WTC11 (cell line): ENCODE measurements around the gene OR2V1. TPM values are rescaled to one million over a fixed set of nuclear protein-coding genes. Genes with fewer than 3 reads are reported as not detected.
"Not testable (repeated sequence)": the region's sequence is repeated elsewhere in the genome, so short reads cannot be mapped to it uniquely, and the experiment has no call there.

Source experiments
- ATAC-seq: fragments of 200-7000 bp; cut with Tn5 transposase; 2 replicates; pipeline ENCODE4 v1.10.0; 2021; ENCODE audit warnings: mild to moderate bottlenecking, moderate library complexity
- CTCF ChIA-PET: fragments of 300-600 bp; sonication (Branson Sonifier 250); formaldehyde crosslinking; loops from one replicate; lab custom pipeline; 2021; ENCODE audit warnings: antibody characterized with exemption; lab: Charles Lee
- POLR2A ChIA-PET: fragments of 350-600 bp; sonication (Branson Sonifier 250); formaldehyde crosslinking; loops from one replicate; lab custom pipeline; 2021; ENCODE audit warnings: antibody characterized with exemption; lab: Charles Lee
- DNase-seq: peaks from one replicate; pipeline ENCODE4 v3.0.0; 2021; ENCODE audit warnings: low spot score
- H3K27ac Mint-ChIP-seq: 2 replicates; pipeline ENCODE4 v1.8.0; 2021; ENCODE audit warnings: mixed read lengths
- H3K27me3 Mint-ChIP-seq: 2 replicates; pipeline ENCODE4 v1.8.0; 2021; ENCODE audit warnings: low read depth, mild to moderate bottlenecking, moderate library complexity, mixed read lengths
- H3K36me3 Mint-ChIP-seq: 2 replicates; pipeline ENCODE4 v1.8.0; 2021; ENCODE audit warnings: mixed read lengths
- H3K4me1 Mint-ChIP-seq: 2 replicates; pipeline ENCODE4 v1.8.0; 2022; ENCODE audit warnings: mixed read lengths
- H3K4me3 Mint-ChIP-seq: 2 replicates; pipeline ENCODE4 v1.8.0; 2021; ENCODE audit warnings: mild to moderate bottlenecking, moderate library complexity, mixed read lengths
- H3K9me3 Mint-ChIP-seq: 2 replicates; pipeline ENCODE4 v1.8.0; 2021; ENCODE audit warnings: mixed read lengths
- ATF1 ChIP-seq: sonication (generic); formaldehyde crosslinking; IDR thresholded peaks from 2 replicates; pipeline ENCODE4 v1.8.1; 2023; ENCODE audit warnings: mild to moderate bottlenecking, moderate library complexity, missing genetic modification reagents
- CREB1 ChIP-seq: sonication (generic); formaldehyde crosslinking; IDR thresholded peaks from 2 replicates; pipeline ENCODE4 v1.8.0; 2023; ENCODE audit warnings: mild to moderate bottlenecking, missing genetic modification reagents
- EMX1 ChIP-seq: fragments of 250-450 bp; sonication (Bioruptor Pico); IDR thresholded peaks from 2 replicates; pipeline ENCODE4 v1.8.0; 2021; ENCODE audit warnings: mild to moderate bottlenecking
- FOXP1 ChIP-seq: sonication (generic); formaldehyde crosslinking; IDR thresholded peaks from 2 replicates; pipeline ENCODE4 v1.8.0; 2022; ENCODE audit warnings: missing genetic modification reagents, mild to moderate bottlenecking, moderate library complexity, borderline replicate concordance
- MXD4 ChIP-seq: fragments of 250-450 bp; sonication (Bioruptor Pico); IDR thresholded peaks from 2 replicates; pipeline ENCODE4 v1.8.0; 2021; ENCODE audit warnings: mild to moderate bottlenecking, moderate library complexity, borderline replicate concordance
- NR3C1 ChIP-seq: sonication (generic); formaldehyde crosslinking; conservative IDR thresholded peaks from 2 replicates; pipeline ENCODE4 v1.8.1; 2023; ENCODE audit warnings: low read depth, mild to moderate bottlenecking, missing genetic modification reagents
- RELA ChIP-seq: sonication (generic); formaldehyde crosslinking; IDR thresholded peaks from 2 replicates; pipeline ENCODE4 v1.8.1; 2022; ENCODE audit warnings: missing genetic modification reagents, mild to moderate bottlenecking, borderline replicate concordance
- SP1 ChIP-seq: sonication (generic); formaldehyde crosslinking; conservative IDR thresholded peaks from 2 replicates; pipeline ENCODE4 v1.8.1; 2022; ENCODE audit warnings: missing genetic modification reagents
- TEAD4 ChIP-seq: sonication (generic); formaldehyde crosslinking; IDR thresholded peaks from 2 replicates; pipeline ENCODE4 v1.8.0; 2022; ENCODE audit warnings: mild to moderate bottlenecking, missing genetic modification reagents
- total RNA-seq: library from RNA; stranded (reverse); gene quantifications from 3 replicates; pipeline ENCODE4 v1.2.3, GENCODE V29; 2021
- TF ChIP-seq, protein P1 (sequence below): sonication (generic); formaldehyde crosslinking; IDR thresholded peaks from 2 replicates; pipeline ENCODE4 v1.8.0; 2022; ENCODE audit warnings: mild to moderate bottlenecking, missing genetic modification reagents
- TF ChIP-seq, protein P2 (sequence below): sonication (generic); formaldehyde crosslinking; IDR thresholded peaks from 2 replicates; pipeline ENCODE4 v1.8.0; 2022; ENCODE audit warnings: mild to moderate bottlenecking, missing genetic modification reagents
- TF ChIP-seq, protein P3 (sequence below): sonication (generic); formaldehyde crosslinking; IDR thresholded peaks from 2 replicates; pipeline ENCODE4 v1.8.1; 2022; ENCODE audit warnings: mild to moderate bottlenecking, missing genetic modification reagents, moderate library complexity, borderline replicate concordance
- TF ChIP-seq, protein P4 (sequence below): fragments of 250-450 bp; sonication (Bioruptor Pico); IDR thresholded peaks from 2 replicates; pipeline ENCODE4 v1.8.0; 2021; ENCODE audit warnings: mild to moderate bottlenecking
- TF ChIP-seq, protein P5 (sequence below): sonication (generic); formaldehyde crosslinking; IDR thresholded peaks from 2 replicates; pipeline ENCODE4 v1.8.1; 2023; ENCODE audit warnings: mild to moderate bottlenecking, missing genetic modification reagents, borderline replicate concordance

OR2V1 gene
- total RNA-seq, 1 experiment from 2014 or later, result not detected

DNA sequence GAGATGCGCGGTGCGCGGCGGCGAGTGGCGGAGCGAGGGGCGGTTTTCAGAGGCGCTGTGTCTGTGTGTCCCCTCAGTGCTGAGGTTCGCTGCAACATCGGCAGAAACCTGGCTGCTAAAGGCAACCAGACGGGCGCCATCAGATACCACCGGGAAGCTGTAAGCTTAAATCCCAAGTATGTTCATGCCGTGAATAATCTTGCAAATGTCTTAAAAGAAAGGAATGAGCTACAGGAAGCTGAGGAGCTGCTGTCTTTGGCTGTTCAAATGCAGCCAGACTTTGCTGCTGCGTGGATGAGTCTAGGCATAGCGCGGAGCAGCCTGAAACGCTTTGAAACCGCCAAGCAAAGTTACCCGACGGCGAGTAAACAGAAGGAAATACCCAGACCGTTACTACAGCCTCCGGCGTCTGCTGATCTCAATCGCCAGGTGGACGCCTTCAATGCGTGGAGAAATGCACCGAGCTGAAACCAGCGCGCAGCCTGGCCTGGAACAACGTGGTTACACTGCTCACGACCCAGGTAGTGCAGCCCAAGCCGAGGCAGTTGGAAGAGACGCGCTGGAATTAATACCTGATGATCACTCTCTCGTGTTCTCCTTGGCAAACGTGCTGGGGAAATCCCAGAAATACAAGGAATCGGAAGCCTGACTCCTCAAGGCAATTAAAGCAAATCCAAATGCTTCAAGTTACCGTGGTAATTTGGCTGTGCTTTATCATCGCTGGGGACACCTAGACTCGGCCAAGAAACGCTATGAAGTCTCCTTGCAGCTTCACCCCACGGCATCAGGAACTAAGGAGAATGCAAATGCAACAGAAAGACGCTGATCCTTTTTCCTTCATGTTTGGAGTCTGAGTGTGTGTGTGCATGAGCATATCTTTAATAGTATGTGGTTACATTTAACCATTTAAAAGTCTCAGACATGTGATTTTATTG is 15.9 kb downstream of the OR2V1 start:
- POLR2A ChIA-PET, result interaction anchor here (0.5 kb wide), 1 partner anchor 255 kb away, joined by 3 read pairs; no protein-coding TSS in a partner anchor
- H3K4me1 Mint-ChIP-seq, result peaks cover 26% of the 10 kb centered on the region
- H3K4me3 Mint-ChIP-seq, result peak overlapping the region; percentile 73
- TF ChIP-seq FOXP1 (CRISPR knock-in tag), result peak; percentile 43; the same call in 1 of the 2 replicates
- TF ChIP-seq, protein P1, sequence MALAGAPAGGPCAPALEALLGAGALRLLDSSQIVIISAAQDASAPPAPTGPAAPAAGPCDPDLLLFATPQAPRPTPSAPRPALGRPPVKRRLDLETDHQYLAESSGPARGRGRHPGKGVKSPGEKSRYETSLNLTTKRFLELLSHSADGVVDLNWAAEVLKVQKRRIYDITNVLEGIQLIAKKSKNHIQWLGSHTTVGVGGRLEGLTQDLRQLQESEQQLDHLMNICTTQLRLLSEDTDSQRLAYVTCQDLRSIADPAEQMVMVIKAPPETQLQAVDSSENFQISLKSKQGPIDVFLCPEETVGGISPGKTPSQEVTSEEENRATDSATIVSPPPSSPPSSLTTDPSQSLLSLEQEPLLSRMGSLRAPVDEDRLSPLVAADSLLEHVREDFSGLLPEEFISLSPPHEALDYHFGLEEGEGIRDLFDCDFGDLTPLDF (CRISPR knock-in tag), result no peak
- peaks cover 8% of the 10 kb centered on the region for H3K36me3 Mint-ChIP-seq
- peak; percentile 61 for ATAC-seq
- CTCF ChIA-PET, result interaction anchor here (0.8 to 1.3 kb wide), 4 partner anchors 11 to 496 kb away, joined by 3 read pairs; no protein-coding TSS in a partner anchor
- H3K27me3 Mint-ChIP-seq, result peaks cover 69% of the 10 kb centered on the region
- no peak overlapping the region for H3K27ac Mint-ChIP-seq
- peak; percentile 51 for DNase-seq
- H3K9me3 Mint-ChIP-seq, result peaks cover 11% of the 10 kb centered on the region

DNA sequence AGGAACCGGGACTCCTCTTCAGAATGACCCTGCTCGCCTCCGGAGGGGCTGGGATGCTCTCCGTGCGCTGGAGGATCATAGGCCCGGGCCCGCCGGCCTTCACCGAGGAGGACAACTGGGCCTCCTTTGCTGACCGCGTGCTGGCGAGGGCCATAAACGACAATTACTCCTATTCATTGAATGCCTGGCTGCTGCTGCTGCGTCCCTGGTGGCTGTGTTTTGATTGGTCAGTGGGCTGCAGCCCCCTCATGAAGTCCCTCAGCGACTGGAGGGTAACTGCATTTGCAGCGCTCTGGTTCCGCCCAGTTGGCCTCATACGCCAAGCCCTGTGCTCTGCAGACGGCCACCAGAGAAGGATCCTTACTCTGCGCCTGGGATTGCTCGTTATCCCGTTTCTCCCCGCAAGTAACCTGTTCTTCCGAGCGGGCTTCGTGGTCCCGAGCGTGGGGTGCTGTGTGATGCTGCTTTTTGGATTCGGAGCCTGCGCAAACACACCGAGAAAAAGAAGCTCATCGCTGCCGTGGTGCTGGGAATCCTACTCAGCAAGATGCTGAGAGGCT is 16.6 kb downstream of the OR2V1 start:
- Mint-ChIP-seq H3K36me3 (peaks cover 8% of the 10 kb centered on the region), H3K4me1 (peaks cover 33% of the 10 kb centered on the region), H3K9me3 (peaks cover 11% of the 10 kb centered on the region), H3K4me3 (peak overlapping the region; percentile 73), H3K27ac (no peak overlapping the region), H3K27me3 (peaks cover 69% of the 10 kb centered on the region)
- POLR2A ChIA-PET, result no interaction called here
- no peak for DNase-seq
- TF ChIP-seq EMX1 (CRISPR knock-in tag) (no peak), ATF1 (CRISPR knock-in tag) (no peak)
- TF ChIP-seq, protein P2, sequence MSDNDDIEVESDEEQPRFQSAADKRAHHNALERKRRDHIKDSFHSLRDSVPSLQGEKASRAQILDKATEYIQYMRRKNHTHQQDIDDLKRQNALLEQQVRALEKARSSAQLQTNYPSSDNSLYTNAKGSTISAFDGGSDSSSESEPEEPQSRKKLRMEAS (CRISPR knock-in tag), result peak; percentile 14; the same call in 1 of the 2 replicates
- TF ChIP-seq, protein P3, sequence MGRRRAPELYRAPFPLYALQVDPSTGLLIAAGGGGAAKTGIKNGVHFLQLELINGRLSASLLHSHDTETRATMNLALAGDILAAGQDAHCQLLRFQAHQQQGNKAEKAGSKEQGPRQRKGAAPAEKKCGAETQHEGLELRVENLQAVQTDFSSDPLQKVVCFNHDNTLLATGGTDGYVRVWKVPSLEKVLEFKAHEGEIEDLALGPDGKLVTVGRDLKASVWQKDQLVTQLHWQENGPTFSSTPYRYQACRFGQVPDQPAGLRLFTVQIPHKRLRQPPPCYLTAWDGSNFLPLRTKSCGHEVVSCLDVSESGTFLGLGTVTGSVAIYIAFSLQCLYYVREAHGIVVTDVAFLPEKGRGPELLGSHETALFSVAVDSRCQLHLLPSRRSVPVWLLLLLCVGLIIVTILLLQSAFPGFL (CRISPR knock-in tag), result no peak
- CTCF ChIA-PET, result interaction anchor here (0.8 to 1.3 kb wide), 4 partner anchors 10 to 495 kb away, joined by 3 read pairs; no protein-coding TSS in a partner anchor
- peak; percentile 39 for ATAC-seq

DNA sequence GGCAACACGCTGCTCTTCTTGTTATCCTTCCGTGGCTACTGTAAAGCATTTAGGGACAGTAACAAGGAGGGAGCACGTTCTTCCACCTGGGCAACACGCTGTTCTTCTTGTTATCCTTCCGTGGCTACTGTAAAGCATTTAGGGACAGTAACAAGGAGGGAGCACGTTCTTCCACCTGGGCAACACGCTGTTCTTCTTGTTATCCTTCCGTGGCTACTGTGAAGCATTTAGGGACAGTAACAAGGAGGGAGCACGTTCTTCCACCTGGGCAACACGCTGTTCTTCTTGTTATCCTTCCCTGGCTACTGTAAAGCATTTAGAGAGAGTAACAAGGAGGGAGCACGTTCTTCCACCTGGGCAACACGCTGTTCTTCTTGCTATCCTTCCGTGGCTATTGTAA is 17.4 kb downstream of the OR2V1 start:
- H3K4me3 Mint-ChIP-seq, H3K27ac Mint-ChIP-seq, ATAC-seq, H3K36me3 Mint-ChIP-seq, DNase-seq, POLR2A ChIA-PET: not testable (repeated sequence)
- Mint-ChIP-seq H3K4me1 (peaks cover 41% of the 10 kb centered on the region), H3K27me3 (peaks cover 65% of the 10 kb centered on the region), H3K9me3 (peaks cover 11% of the 10 kb centered on the region)
- CTCF ChIA-PET, result interaction anchor here (1.1 kb wide), 1 partner anchor 38 kb away, joined by 5 read pairs; no protein-coding TSS in a partner anchor

DNA sequence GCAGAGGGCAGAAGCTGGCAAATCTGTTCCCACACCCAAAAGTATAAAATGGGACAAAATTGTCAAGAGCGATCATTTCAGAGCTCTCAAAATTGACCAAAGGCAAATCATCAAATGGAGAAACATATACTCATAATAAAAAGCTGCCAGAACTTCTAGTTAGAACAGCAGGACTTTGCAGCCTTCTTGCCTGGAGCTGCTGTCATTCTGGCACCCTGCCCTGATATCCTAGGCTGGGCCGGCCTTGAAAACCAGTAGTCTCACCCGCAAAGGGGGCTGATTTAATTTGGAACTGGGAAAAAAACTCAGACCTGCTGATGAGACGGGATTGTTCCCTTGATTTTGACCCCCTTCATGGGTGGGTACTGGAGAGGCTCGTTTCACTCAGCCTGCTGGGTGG is 18.5 kb downstream of the OR2V1 start:
- Mint-ChIP-seq H3K36me3 (peaks cover 8% of the 10 kb centered on the region), H3K4me1 (peaks cover 50% of the 10 kb centered on the region), H3K9me3 (peaks cover 11% of the 10 kb centered on the region), H3K27me3 (peaks cover 60% of the 10 kb centered on the region), H3K27ac (no peak overlapping the region)
- CTCF ChIA-PET, result interaction anchor here (1.1 kb wide), 1 partner anchor 39 kb away, joined by 5 read pairs; no protein-coding TSS in a partner anchor
- no peak for DNase-seq
- TF ChIP-seq NR3C1 (CRISPR knock-in tag) (no peak), TEAD4 (CRISPR knock-in tag) (no peak), MXD4 (CRISPR knock-in tag) (no peak), CREB1 (CRISPR knock-in tag) (no peak), SP1 (CRISPR knock-in tag) (no peak), RELA (CRISPR knock-in tag) (no peak)
- TF ChIP-seq, protein P4, sequence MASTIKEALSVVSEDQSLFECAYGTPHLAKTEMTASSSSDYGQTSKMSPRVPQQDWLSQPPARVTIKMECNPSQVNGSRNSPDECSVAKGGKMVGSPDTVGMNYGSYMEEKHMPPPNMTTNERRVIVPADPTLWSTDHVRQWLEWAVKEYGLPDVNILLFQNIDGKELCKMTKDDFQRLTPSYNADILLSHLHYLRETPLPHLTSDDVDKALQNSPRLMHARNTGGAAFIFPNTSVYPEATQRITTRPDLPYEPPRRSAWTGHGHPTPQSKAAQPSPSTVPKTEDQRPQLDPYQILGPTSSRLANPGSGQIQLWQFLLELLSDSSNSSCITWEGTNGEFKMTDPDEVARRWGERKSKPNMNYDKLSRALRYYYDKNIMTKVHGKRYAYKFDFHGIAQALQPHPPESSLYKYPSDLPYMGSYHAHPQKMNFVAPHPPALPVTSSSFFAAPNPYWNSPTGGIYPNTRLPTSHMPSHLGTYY (CRISPR knock-in tag), result no peak
- TF ChIP-seq, protein P5, sequence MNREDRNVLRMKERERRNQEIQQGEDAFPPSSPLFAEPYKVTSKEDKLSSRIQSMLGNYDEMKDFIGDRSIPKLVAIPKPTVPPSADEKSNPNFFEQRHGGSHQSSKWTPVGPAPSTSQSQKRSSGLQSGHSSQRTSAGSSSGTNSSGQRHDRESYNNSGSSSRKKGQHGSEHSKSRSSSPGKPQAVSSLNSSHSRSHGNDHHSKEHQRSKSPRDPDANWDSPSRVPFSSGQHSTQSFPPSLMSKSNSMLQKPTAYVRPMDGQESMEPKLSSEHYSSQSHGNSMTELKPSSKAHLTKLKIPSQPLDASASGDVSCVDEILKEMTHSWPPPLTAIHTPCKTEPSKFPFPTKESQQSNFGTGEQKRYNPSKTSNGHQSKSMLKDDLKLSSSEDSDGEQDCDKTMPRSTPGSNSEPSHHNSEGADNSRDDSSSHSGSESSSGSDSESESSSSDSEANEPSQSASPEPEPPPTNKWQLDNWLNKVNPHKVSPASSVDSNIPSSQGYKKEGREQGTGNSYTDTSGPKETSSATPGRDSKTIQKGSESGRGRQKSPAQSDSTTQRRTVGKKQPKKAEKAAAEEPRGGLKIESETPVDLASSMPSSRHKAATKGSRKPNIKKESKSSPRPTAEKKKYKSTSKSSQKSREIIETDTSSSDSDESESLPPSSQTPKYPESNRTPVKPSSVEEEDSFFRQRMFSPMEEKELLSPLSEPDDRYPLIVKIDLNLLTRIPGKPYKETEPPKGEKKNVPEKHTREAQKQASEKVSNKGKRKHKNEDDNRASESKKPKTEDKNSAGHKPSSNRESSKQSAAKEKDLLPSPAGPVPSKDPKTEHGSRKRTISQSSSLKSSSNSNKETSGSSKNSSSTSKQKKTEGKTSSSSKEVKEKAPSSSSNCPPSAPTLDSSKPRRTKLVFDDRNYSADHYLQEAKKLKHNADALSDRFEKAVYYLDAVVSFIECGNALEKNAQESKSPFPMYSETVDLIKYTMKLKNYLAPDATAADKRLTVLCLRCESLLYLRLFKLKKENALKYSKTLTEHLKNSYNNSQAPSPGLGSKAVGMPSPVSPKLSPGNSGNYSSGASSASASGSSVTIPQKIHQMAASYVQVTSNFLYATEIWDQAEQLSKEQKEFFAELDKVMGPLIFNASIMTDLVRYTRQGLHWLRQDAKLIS (CRISPR knock-in tag), result no peak
- TF ChIP-seq, all 79 proteins: peak for 0
- no peak overlapping the region for H3K4me3 Mint-ChIP-seq
- no peak for ATAC-seq
- POLR2A ChIA-PET, result no interaction called here
